ENCODE results near the gene A1BG.

The A1BG gene, protein sequence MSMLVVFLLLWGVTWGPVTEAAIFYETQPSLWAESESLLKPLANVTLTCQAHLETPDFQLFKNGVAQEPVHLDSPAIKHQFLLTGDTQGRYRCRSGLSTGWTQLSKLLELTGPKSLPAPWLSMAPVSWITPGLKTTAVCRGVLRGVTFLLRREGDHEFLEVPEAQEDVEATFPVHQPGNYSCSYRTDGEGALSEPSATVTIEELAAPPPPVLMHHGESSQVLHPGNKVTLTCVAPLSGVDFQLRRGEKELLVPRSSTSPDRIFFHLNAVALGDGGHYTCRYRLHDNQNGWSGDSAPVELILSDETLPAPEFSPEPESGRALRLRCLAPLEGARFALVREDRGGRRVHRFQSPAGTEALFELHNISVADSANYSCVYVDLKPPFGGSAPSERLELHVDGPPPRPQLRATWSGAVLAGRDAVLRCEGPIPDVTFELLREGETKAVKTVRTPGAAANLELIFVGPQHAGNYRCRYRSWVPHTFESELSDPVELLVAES

DNA sequence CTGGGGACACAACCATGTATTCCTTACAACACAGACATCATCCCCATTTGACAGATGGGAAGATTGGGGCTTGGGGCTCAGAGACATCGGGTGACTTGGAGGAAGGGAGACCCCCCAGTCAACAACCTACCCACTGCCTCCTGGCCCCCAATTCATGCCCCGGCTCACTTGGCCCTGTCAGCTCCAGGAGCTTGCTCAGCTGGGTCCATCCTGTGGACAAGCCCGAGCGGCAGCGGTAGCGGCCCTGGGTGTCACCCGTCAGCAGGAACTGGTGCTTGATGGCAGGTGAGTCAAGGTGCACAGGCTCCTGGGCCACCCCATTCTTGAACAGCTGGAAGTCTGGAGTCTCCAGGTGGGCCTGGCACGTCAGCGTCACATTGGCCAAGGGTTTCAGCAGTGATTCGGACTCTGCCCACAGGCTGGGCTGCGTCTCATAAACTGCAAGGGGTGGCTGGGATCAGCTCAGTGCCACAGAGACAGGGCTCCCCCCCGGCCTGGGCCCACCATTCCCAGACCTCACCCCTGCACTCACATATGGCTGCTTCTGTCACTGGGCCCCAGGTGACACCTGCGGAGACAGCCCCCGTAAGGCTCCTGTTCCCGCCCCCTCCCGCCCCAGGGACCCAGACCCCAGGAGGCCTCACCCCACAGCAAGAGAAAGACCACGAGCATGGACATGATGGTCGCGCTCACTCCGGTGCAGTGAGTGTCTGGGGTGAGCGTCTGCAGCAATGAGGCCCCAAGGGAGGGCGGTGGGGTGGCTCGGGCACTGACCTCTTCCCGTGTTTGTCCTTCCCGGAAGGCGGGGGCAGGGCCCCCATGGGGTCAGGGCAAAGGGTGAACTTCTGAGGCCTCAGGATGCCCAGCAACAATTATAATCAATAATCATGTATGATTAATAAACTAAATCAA, at the start of gene A1BG:
A1BG (minus strand) TSS at position 733 of the 912 bp plus-strand sequence; CDS start at position 678, 55 bp downstream.
- no peak for DNase-seq

DNA sequence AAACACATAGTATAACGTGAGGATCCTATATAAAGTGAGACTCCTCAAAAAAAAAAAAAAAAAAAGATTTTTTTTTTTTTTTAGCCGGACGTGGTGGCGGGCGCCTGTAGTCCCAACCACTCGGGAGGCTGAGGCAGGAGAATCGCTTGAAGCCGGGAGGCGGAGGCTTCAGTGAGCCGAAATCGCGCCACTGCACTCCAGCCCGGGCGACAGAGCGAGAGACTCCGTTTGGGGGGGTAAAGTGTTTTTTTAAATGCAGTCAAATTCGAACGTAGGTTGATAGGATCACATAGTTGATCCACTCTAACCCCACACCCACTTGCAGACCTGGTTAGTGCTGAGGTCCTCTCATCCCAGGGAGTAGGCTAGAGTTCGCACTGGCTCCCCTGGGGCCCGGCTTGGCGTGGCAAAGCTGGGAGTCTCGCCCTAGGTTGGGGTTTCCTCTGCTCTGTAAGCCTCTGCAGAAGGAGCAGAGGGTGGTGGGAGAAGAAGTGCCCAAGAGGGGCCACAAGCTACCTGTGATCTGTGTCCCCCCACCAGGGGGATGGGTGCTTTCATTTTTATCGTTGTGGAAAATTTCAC, 48.6 kb upstream of the A1BG start:
- no peak for DNase-seq

DNA sequence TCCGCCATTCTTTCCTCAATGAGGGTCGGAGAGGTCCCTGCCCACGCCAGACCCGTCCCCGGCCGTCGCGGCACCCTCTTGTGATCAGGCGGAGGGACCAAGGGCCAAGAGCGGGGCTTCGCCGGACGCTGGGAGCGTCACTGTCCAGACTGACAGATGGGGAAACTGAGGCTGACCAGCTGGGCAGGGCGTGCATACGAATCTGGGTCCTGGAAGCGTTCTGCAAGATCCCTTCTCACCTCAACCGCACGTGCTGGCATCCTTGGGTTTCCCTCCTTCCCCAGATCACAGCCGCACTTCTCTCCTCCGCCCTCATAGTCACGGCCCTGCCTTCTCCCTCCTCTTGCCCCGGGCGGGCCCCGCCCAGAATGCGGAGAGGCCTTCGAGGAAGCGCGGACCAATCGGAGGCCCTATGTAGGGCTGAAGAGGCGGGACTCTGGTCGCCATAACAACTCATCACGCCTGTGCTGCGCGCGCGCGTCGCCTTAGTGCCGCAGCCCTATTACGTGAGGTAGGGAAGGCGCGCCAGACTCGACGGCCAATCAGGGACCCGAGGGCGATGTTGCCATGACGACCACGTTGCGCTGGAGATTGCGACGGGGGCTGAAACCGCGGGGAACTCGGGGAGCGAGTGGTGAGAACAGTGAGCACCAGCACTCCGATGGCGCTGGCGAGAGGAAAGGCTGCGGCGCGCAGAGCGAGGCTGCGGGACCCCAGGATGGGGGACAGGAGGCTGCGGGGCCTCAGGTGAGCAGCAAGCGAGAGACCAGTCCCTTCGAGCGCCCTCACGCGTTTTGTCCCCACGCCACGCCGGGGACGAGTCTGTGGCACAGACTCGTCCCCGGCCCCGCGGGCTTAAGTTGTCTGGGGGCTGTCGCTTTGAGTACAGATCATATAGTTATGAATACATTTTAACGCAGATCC, 47.9 kb upstream of the A1BG start:
- DNase-seq, result peak; percentile 100

DNA sequence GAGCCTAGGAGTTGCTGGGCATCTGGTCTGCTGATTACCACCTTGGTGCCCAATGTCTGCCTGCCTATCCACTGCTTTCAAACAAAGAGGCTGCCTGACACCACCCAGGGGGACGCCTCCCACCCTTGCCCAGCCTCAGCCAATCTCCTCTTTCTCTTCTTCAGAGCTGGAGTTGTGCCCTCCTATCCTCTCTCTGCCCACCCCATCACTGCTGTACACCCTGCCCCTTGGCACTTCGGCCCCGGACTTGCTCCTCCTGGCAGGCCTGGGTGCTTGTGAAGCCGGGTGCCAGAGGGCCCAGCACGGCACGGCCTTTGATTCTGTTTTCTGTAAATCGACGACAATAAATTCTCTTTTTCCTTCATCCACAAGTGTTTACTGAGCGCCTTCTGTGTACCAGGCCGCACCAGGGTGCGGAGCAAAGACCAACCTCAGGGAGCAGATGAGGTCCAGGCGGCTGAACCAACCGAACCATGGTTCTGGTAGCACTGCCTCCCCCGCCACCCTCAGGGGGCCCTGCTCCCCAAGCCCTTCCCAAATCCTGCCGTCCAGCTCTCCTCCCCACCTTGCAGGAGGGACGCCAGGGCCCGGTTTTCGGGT, 47.1 kb upstream of the A1BG start:
- DNase-seq, result peak; percentile 27

DNA sequence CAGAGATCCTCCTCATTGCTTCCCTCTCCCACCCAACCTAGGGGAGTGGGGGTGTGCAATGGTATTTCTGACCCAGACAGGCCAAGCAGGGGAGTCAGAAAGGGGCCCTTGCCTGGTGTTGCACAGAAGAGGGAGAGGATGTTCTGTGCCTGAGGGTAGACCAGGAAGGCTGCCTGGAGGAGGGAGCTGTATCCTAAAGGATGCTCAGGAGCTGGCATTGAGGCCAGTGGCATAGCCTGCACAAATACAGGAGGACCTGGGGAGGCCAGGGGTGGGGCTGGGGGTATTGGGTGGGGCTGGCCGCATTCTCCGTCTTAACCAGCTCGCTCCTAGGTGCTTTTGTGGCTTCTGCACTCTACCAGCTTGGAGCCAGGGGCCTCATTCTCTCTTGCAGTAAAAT, 46.6 kb upstream of the A1BG start:
- no peak for DNase-seq

DNA sequence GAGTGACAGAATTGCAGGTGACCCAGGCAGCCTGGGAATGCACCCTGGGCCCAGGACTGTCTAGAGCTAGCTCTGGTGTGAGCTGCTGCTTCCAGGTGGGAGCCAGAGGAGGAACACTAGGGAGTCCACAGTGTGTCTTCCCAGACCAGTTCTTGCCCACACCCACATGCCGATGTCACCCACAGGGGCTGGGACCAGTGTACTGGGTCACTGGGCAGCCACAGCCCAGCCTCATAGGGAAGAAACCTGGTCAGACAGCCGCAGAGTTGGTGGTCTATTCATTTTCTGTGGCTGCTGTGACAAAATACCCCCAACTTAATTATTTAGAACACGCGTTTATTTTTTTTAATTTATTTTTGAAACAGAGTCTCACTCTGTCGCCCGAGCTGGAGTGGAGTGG, 45.3 kb upstream of the A1BG start:
- no peak for DNase-seq

DNA sequence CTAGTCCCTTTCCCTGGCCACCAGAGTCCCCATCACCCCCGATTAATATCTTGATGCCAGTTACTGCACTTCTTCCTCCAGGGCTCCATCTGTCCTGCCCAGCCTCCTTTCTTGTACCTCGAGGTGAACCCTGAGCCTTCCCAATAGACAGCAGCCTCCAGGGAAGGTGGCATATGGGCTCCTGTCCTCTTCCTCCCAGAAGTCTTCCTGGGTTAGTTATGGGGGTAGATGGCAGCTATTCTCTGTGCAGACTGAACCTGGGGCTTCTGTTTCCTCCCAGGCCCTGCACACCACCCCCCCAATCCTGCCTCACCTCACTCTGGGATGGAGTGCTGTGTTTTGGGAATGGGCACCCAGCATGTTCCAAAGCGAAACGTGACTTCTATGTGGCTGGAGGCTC, 44.8 kb upstream of the A1BG start:
- DNase-seq, result no peak

DNA sequence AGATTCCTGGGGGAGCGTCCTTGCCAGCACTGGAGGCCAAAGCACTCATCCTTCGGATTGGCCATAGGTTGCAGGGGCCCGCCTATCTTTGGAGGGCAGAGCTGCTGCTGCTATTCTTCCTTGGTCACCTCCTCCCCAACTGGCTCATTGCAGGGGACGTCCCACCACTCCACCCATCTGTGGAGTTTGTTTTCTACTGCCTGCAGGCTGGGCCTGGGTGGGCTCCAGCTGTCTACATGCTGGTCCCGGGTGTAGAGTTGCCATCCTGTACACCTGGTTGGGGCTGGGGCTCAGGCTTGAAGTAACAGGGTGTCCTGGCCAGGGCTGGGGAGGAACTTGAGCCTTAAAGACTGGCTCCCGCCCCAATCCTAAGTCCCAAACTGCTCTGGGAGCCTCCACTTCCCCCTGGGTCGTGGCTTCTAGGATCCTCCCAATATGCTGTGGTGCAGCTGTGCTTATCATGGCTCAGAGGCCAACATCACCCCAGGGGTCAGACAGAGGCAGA, 44.3 kb upstream of the A1BG start:
- no peak for DNase-seq

DNA sequence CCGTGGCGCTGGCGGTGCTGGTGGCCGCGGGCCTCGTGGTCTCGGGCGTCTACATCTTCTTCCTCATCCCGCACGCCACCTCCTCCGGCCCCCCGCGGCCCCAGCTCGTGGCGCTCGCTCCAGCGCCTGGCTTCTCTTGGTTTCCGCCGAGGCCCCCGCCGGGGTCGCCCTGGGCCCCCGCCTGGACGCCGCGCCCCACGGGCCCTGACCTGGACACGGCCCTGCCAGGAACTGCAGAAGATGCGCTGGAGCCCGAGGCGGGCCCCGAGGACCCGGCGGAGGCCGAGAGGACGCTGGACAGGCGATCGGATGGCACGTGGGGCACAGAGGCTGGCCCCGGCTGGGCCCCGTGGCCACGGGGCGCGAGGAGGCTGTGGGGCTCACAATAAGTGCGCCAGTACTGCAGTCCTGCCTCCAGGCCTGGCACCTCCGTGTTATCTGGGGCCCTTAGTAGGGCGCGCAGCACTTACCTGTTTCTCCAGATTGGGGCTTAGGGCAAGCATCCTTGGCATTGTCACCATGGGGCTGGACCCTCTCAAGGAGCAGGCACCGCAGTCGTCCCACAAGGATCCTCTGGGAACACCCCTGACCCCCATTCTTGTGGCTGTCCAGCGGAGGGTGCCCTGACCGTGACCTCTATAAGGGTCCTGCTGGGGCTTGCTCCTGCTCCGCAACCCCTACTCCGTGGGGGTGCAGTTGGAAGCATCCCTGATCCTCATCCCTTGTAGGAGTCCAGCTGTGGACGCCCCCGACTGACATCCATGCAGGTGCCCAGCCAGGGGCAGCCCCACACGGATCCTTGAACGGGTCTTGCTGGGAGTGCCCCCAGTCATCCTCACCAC, 43.6 kb upstream of the A1BG start:
- no peak for DNase-seq

DNA sequence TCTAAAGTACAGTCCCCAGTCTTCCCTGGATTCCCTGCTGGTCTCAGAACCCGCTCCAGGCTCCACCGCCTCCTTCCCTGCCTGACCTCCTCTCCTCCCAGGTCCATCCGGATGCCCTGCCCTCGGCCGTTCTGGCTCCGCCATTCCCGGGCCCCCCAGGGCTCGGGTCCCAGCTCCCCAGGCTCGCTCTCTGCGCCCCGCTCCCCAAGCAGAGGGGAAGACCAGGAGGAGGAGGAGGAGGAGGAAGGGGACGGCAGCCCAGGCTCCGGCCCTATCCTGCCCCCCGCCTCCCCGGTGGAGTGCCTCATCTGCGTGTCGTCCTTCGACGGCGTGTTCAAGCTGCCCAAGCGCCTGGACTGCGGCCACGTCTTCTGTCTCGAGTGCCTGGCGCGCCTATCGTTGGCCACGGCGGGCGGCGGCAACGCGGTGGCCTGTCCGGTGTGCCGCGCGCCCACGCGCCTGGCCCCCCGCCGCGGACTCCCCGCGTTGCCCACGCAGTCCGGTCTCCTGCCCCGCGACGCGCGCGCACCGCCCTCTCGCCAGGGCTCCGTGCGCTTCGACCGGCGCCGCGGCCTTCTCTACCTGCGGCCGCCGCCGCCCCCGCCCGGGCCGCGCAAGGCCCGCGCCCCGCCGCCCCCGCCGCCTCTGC, 42.8 kb upstream of the A1BG start:
- DNase-seq, result no peak

DNA sequence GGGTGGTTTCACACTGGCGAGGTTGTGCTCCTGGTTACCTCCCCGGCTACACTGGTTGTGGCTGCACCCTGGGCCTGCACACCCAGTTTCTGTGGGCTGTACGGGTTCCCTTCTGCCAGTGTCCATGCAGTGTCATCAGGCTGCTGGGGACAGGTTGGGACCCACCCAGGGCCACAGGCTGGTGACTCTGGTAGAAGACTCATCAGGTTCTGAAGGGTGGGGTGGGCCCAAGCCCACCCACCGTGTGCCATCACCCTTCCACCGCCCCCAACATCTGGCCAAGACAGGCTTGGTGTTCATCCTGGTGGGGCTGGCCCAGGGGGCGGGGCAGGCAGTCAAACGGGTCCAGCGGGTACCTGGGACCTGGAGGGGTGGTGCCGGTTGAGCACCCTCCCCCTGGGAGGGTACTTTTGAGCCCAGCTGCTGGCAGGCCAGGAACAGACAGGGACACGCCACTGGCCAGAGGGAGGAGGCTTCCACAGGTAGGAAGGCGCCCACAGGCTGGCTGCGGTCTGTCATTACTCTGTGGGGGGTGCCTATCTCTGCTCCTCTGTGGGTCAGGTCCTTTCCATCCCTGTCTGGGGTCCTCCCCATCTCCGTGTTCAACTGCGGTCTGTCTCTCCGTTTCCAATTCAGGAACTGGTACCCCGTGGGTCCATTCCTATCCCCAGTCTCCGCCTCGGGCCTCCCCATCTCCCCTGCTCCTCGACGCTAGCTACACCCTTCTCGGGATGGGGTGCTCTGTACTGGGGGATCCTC, 42.1 kb upstream of the A1BG start, which contains the start of gene RNF225:
RNF225 (plus strand) TSS at position 437 of the 759 bp plus-strand sequence. CDS start 434 bp downstream, outside the sequence.
- peak; percentile 33 for DNase-seq

DNA sequence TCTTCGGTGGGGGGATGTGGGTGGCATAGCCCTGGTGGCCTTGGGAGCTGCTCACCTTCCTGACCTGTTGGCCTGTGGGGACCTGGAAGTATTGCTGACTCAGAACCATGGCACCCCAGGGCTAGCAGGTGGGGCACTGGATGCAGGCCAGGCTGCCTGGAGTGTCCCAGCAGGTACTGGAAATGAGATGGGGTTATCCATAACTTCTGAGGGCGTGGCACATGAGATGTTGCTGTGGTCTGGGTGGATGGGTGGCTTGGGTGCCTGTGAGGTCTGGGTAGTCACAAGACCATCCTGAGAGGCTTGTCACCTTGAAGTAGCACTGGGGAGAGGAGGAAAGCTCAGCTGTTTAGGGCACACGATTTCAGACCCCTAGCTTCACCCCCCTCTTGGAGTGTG, 41.5 kb upstream of the A1BG start:
- DNase-seq, result no peak

DNA sequence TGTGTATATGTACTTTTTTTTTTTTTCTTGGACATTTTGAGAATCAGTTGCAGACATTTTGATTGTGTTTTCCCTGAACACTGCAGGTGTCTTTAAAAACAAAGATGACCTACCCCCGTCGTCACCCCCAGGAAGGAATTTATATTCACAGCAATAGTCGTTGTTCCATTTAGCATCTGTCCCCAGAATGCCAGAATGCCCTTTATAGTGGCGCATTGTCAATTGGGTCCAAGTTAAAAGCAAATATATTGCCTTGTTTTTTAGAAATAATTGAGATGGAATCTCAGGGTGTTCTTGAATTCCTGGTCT, 40.4 kb upstream of the A1BG start:
- DNase-seq, result no peak

DNA sequence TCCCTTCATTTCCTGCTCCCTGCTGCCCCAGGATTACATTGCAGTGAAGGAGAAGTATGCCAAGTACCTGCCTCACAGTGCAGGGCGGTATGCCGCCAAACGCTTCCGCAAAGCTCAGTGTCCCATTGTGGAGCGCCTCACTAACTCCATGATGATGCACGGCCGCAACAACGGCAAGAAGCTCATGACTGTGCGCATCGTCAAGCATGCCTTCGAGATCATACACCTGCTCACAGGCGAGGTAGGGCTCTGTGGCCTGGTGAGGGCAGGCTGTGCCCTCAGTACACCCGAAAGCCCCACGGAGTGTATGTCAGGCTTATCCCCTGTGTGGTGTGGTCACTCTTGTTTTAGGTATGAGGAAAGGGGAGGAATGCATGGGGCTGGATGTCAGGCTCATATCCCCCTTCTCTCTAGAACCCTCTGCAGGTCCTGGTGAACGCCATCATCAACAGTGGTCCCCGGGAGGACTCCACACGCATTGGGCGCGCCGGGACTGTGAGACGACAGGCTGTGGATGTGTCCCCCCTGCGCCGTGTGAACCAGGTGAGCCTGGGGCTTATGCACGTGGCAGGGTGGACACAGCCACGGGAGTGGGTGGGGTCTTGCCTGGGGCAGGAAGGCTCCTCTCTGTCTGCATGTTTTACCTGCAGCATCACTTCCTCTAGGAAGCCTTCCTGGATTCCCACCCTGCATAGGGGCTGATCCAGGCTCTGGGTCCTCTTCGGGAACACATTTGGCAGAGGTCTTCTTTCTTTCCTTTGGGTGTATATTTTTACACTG, 39.8 kb upstream of the A1BG start:
- no peak for DNase-seq

DNA sequence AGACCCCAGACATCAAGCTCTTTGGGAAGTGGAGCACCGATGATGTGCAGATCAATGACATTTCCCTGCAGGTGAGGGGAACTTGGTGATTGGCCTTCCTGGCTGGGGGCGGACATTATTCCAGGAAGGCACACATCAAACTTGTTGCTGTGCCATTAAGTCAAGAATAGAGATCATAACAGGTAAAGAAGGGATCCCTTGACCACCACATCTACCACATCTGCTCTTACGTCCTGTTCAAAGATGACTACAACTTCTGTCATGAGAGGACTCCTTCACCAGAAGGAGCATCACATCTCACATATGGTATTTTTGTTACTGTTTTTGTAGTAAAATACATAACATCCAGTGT, 34.9 kb upstream of the A1BG start:
- DNase-seq, result no peak

DNA sequence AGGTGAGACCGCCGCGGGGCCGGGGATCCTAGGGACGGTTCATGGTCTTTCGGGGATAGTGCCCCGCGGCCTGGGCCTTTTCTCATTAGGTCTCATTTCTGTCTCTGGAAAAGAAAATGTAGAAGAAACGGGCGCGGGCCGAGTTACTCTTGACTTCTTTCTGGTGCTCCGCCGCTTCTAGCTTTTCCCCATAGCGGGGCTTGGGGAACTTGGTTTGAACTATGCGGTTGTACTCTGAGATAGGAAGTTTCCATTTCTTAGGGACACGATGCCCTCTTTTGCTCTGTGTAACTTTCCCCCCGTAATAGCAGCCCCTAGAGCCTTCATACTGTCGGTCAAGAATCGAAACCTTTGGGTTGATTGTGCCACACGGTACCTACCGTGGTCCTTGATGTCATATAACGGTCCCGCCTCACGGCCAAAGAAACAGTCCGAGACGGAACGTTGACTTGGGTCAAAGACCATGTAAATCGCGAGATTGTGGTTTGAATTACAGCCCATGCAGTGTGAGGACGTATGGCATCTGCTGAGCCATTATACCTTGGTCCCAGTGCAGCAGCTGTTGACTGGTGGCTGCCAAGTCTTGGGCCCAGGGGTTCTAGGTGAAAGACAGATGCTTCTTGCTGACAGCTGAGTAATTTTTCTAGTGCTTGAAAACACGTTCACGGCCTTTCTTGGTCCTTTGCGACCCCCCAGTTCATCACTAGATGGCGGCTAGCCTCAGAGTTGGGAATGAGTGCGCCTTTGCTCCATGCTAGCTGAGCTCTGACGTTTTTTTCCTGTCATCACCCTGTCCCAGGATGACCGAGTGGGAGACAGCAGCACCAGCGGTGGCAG, 34.3 kb upstream of the A1BG start:
- peak; percentile 34 for DNase-seq

DNA sequence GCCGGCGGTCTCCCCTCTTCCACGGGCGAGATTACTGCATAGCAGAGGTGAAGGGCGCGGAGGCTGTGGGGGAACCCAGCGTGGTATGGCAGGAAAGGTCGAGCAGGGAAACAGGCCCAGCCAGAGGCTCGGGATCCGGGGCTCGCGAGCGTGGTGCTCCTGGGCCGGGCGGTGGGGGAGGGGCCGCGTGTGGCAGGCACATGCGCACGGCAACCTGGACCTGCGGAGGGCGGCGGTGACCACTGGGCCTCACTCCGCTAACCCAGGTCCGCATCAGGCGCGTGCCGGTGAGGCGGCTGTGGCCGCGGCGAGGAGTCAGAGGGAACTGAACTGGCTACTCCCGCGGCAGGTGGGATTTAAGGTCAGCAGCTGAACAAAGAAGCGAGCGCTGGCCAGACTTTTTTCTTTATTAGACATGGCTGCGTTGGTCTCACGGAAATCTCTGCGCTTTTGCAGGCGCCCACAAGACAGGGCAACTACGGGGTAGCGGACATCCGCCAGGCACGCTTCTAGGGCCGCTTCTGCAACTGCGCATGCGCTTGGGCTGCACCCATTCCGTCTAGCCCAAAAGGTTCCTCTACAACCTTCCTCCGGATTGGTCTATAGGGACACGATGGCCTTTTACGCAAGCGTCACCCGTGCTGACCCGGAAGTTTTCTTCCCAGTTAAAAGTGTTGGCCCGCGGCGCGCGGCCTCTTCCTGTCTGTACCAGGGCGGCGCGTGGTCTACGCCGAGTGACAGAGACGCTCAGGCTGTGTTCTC, 33.5 kb upstream of the A1BG start, which contains the start of gene RPS5:
RPS5 (plus strand) TSS at position 694 of the 762 bp plus-strand sequence. CDS start 869 bp downstream, outside the sequence.
- peak; percentile 99 for DNase-seq
